Spleen (tissue), 7 donors: ENCODE results near the gene ZNF146.

Source experiments
- POLR2A ChIP-seq, 3 donors: fragments of 450-650 bp; IDR thresholded peaks; one replicate each; pipeline ENCODE4 v1.5.1; 2017; ENCODE audit warnings: antibody characterized with exemption in 3 of 3, mild to moderate bottlenecking in 1 of 3
- TF ChIP-seq, protein P1 (sequence below), 11 experiments: fragments of 200-600 bp in 7 of 11; fragments of 450-650 bp in 4 of 11; sonication (generic) in 4 of 11; IDR thresholded peaks in 8 of 11; conservative IDR thresholded peaks in 3 of 11; 1 replicate in 7 of 11; 2 replicates in 4 of 11; pipeline versions ENCODE4 v1.4.0 to v1.8.0; 2016 to 2021; ENCODE audit warnings: antibody characterized with exemption in 11 of 11, inconsistent platforms in 4 of 11, mild to moderate bottlenecking in 1 of 11
- donor health status: DM: no; HTN: no; CAD: no; lungs with moderate emphysema.
- donor health status: DM: no; HTN: no; CAD: no.
- donor health status: DM: no; HTN: no; CAD: no.

- TF ChIP-seq, protein P1, sequence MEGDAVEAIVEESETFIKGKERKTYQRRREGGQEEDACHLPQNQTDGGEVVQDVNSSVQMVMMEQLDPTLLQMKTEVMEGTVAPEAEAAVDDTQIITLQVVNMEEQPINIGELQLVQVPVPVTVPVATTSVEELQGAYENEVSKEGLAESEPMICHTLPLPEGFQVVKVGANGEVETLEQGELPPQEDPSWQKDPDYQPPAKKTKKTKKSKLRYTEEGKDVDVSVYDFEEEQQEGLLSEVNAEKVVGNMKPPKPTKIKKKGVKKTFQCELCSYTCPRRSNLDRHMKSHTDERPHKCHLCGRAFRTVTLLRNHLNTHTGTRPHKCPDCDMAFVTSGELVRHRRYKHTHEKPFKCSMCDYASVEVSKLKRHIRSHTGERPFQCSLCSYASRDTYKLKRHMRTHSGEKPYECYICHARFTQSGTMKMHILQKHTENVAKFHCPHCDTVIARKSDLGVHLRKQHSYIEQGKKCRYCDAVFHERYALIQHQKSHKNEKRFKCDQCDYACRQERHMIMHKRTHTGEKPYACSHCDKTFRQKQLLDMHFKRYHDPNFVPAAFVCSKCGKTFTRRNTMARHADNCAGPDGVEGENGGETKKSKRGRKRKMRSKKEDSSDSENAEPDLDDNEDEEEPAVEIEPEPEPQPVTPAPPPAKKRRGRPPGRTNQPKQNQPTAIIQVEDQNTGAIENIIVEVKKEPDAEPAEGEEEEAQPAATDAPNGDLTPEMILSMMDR (IDR thresholded peaks at IDR 0.05 in 8 of 11, conservative IDR thresholded peaks at IDR 0.05 in 3 of 11), result no peak
- TF ChIP-seq POLR2A (IDR thresholded peaks at IDR 0.05), result no peak
Observed at GRCh38 chr19:36201684-36202083, 13.2 kb upstream of the ZNF146 start.
